Stromal cell of bone marrow (primary cell): Measurements from ENCODE around the gene LRRC40.

Experiments used
- DNase-seq: peaks from one replicate; pipeline ENCODE4 v3.0.0-alpha.2; 2012; ENCODE audit warnings: low read depth

The LRRC40 gene

DNA sequence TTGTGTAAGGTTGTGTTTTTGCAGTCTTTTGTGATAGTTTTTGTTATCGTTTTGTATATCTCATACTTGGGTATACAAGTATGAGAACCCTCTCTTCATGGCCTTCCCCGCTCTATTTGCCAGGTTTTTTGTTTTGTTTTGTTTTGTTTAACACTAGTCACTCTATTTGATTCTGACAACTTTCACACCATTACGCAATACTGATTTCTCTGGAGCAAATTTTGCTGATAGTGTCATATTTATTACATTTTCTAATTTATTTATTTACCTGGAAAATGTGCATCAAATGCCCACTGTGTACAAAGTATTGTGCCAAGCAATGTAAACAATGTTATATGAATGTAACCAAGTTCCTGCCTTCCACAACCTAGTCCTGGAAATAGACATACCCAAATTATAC is 90.1 kb downstream of the LRRC40 start:
- DNase-seq, result no peak

DNA sequence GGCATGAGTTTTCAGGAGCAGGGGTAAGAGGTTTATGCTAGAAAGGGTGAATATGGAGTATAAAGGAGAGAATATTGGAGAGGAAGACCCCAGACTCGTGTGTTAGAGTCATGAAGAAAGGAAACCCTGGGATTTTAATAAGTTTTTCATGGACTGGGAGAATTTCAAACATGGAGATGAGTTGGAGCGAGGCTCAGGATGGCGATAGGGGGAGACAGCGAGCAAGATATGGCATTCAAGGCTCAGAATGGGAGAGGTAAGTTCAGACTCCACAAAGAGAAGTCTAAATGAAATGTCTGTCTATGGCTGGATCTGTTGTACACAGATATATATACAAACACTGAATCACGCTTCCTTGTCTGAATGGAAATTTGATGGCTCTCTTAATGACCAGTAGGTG is 92.5 kb downstream of the LRRC40 start:
- DNase-seq, result no peak

DNA sequence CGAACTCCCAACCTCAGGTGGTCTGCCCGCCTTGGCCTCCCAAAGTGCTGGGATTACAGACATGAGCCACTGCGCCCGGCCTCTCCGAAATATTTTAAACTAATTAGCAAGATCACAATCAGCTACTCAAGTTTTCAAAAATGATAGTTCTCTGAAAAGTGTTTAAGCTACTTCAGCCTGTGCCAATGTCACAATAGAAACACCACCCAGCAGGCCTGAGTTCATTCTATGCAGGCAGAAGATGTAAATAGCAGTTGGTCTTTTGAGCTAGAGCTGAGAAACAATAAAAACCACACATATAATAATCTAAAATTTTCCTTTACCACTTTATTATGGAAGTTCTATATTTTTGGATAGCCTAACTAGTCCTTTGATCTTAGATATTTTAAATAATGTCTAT is 96.1 kb downstream of the LRRC40 start:
- no peak for DNase-seq

DNA sequence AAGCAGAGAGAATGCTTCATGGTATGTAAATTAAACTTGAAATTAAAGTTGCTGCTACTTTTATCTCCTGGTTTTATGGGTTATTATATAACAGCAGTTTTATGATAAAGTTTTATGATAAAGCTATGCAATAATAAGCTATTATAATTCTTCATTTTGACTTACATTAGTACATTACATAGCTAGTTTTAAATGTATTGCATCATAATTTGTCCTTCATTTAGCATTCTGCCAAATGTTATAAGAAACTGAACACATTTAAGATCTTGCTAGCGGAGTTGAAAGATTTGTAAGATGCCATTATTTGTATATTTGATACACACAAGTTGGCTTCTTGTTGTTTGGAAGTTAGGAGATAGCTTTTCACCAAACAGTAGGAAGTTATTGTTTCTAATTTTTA is 101.6 kb downstream of the LRRC40 start:
- DNase-seq, result no peak

DNA sequence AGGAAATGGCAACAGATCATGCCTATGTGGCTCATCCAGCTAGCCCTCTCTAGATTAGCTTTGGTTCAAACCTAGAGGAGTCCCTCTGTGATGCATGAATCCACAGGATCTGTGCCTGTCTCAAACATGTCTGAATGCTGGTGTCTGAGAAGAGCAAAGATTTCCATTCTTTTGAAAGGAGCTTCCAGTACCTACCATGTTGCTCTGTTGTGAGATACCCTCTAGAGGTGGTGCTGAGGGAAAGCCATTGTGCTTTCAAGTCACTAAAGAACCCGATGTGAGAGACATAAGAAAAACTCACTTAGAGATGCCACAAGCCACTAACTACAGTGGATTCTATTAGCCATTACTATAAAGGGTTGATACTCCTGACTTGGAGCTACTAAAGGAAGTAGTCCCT is 103.6 kb downstream of the LRRC40 start:
- no peak for DNase-seq

DNA sequence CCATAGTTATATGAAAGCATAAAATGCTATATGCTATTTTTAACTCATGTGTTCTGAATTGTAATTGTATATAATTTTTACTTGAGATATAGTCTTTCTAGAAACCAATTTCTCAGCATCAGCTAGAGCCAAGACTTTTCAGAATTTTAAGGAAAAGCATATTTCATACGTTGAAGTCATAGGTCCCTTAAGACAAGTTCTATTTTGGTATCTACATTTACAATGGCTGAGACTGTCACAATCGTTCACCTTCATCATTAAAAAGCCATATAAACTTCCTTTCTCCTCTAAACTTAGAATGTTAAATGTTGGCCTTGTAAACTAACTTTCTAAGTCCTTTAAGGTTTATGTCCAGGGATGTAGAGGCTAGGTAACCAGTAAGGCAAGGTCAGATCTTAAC is 104.1 kb downstream of the LRRC40 start:
- no peak for DNase-seq
